HepG2 (cell line): ENCODE measurements around the gene BCL2L2. TPM values are rescaled to one million over a fixed set of nuclear protein-coding genes. Genes with fewer than 3 reads are reported as not detected.

Source experiments
- FOXO4 ChIP-seq: sonication (generic); formaldehyde crosslinking; conservative IDR thresholded peaks from 2 replicates; pipeline ENCODE4 v1.8.1; 2023; ENCODE audit warnings: missing genetic modification reagents
- HOXA7 ChIP-seq: sonication (generic); formaldehyde crosslinking; IDR thresholded peaks from 2 replicates; pipeline ENCODE4 v1.8.1; 2022; ENCODE audit warnings: mild to moderate bottlenecking, missing genetic modification reagents, moderate library complexity
- JUND ChIP-seq: sonication (generic); formaldehyde crosslinking; IDR thresholded peaks from 2 replicates; pipeline ENCODE4 v1.8.0; 2022; ENCODE audit warnings: mild to moderate bottlenecking, missing genetic modification reagents
- KLF15 ChIP-seq: sonication (generic); formaldehyde crosslinking; IDR thresholded peaks from 2 replicates; pipeline ENCODE4 v1.8.1; 2023; ENCODE audit warnings: borderline replicate concordance, mild to moderate bottlenecking, inconsistent platforms, missing genetic modification reagents, mixed read lengths
- MEF2D ChIP-seq: sonication (generic); formaldehyde crosslinking; IDR thresholded peaks from 2 replicates; pipeline ENCODE4 v1.5.1; 2020; ENCODE audit warnings: mild to moderate bottlenecking, missing genetic modification reagents
- PPARG ChIP-seq: conservative IDR thresholded peaks from 2 replicates; pipeline ENCODE4 v1.6.1; 2016; ENCODE audit warnings: missing biosample characterization, missing genetic modification reagents
- SATB2 ChIP-seq: sonication (generic); formaldehyde crosslinking; IDR thresholded peaks from 2 replicates; pipeline ENCODE4 v1.5.0; 2020; ENCODE audit warnings: missing genetic modification reagents
- TEAD3 ChIP-seq: optimal IDR thresholded peaks from 2 replicates; pipeline ENCODE3; 2016; ENCODE audit warnings: borderline replicate concordance
- TP53 ChIP-seq: sonication (generic); formaldehyde crosslinking; conservative IDR thresholded peaks from 2 replicates; pipeline ENCODE4 v1.4.0; 2020; ENCODE audit warnings: missing genetic modification reagents
- U2AF1 ChIP-seq: fragments of 200-400 bp; formaldehyde crosslinking; optimal IDR thresholded peaks from 2 replicates; pipeline ENCODE3; 2017; ENCODE audit warnings: mild to moderate bottlenecking, low read depth, low read length
- XRCC5 ChIP-seq: fragments of 200-400 bp; formaldehyde crosslinking; optimal IDR thresholded peaks from 2 replicates; pipeline ENCODE3; 2017; ENCODE audit warnings: mild to moderate bottlenecking, low read length
- ZFP1 ChIP-seq: IDR thresholded peaks from 2 replicates; pipeline ENCODE4 v1.6.1; 2016
- ZFP82 ChIP-seq: sonication (generic); formaldehyde crosslinking; IDR thresholded peaks from 2 replicates; pipeline ENCODE4 v1.5.1; 2020; ENCODE audit warnings: mild to moderate bottlenecking, missing genetic modification reagents, borderline replicate concordance
- ZNF296 ChIP-seq: sonication (generic); formaldehyde crosslinking; conservative IDR thresholded peaks from 2 replicates; pipeline ENCODE4 v1.5.0; 2020; ENCODE audit warnings: mild to moderate bottlenecking, missing genetic modification reagents
- ZNF318 ChIP-seq: sonication (generic); formaldehyde crosslinking; IDR thresholded peaks from 2 replicates; pipeline ENCODE4 v1.4.0; 2020; ENCODE audit warnings: mild to moderate bottlenecking, missing genetic modification reagents
- ZNF414 ChIP-seq: sonication (generic); formaldehyde crosslinking; IDR thresholded peaks from 2 replicates; pipeline ENCODE4 v1.5.0; 2020; ENCODE audit warnings: missing genetic modification reagents
- ZNF570 ChIP-seq: sonication (generic); formaldehyde crosslinking; IDR thresholded peaks from 2 replicates; pipeline ENCODE4 v1.4.0; 2020; ENCODE audit warnings: mild to moderate bottlenecking, missing genetic modification reagents, borderline replicate concordance
- ZNF782 ChIP-seq: sonication (generic); formaldehyde crosslinking; IDR thresholded peaks from 2 replicates; pipeline ENCODE4 v1.4.0; 2020; ENCODE audit warnings: missing genetic modification reagents, mild to moderate bottlenecking, borderline replicate concordance
- ZNF792 ChIP-seq: IDR thresholded peaks from 2 replicates; pipeline ENCODE4 v1.6.1; 2016
- polyA plus RNA-seq, 8 experiments: library from polyadenylated mRNA; depleted of rRNA in 3 of 8; stranded (reverse) in 7 of 8; unstranded in 1 of 8; fragments of >200 nt; fragmentation: Illumina TruSeq in 4 of 8; extraction: Trizol in 4 of 8; gene quantifications; 2 replicates each; pipeline versions ENCODE4 v1.2.1 to v1.2.3, GENCODE V29; 2011 to 2016; ENCODE audit warnings: low read depth in 4 of 8, missing spikeins in 1 of 8, mixed read lengths in 1 of 8; ENCODE audit not compliant: insufficient read depth in 1 of 8
- total RNA-seq, 5 experiments: library from RNA; depleted of rRNA; stranded (reverse); fragments of >200 nt; fragmentation: Illumina TruSeq; extraction: Trizol; gene quantifications; 2 replicates each; pipeline ENCODE4 v1.2.3, GENCODE V29; 2016; ENCODE audit warnings: low read depth in 1 of 5

BCL2L2 gene
- total and polyA plus RNA-seq, 2 of the 13 experiments (the other 11 are each of a cell fraction or from before 2014, with no cell fraction given): 28.1 to 49.8 TPM

GRCh38 chr14:23320584-23321571 is 14.2 kb downstream of the BCL2L2 start, which contains the start of gene PABPN1 (continued):
- peak; percentile 68; the same call in 1 of the 2 replicates for TF ChIP-seq ZFP82 (CRISPR knock-in tag)
- TF ChIP-seq ZNF570 (CRISPR knock-in tag): no peak; the same call in 1 of the 2 replicates
- peak; percentile 70 for TF ChIP-seq TEAD3 (CRISPR knock-in tag)
- TF ChIP-seq JUND (CRISPR knock-in tag): no peak; the same call in 1 of the 2 replicates
- TF ChIP-seq ZNF296 (CRISPR knock-in tag): no peak
- TF ChIP-seq SATB2 (CRISPR knock-in tag): no peak; the same call in none of the 2 replicates
- peak; percentile 62; the same call in 1 of the 2 replicates for TF ChIP-seq ZNF782 (CRISPR knock-in tag)
- TF ChIP-seq HOXA7 (CRISPR knock-in tag): no peak
- peak; percentile 85; the same call in 1 of the 2 replicates for TF ChIP-seq KLF15 (CRISPR knock-in tag)
- TF ChIP-seq TP53 (CRISPR knock-in tag): peak; percentile 91; the same call in 1 of the 2 replicates
- TF ChIP-seq U2AF1: peak; percentile 93
- TF ChIP-seq PPARG: peak; percentile 94
- peak; percentile 90 for TF ChIP-seq XRCC5
- TF ChIP-seq ZNF792 (CRISPR knock-in tag): peak; percentile 95
- no peak for TF ChIP-seq FOXO4 (CRISPR knock-in tag)
- peak; percentile 97 for TF ChIP-seq ZFP1 (CRISPR knock-in tag)
- TF ChIP-seq MEF2D (CRISPR knock-in tag): peak; percentile 98
- TF ChIP-seq ZNF318 (CRISPR knock-in tag): peak; percentile 23; the same call in 1 of the 2 replicates
- TF ChIP-seq ZNF414: peak; percentile 90
